Effector memory CD4-positive, alpha-beta T cell (primary cell): ENCODE results near the gene PIEZO2.

Experiments used
- DNase-seq, 3 donors: peaks; one replicate each; pipeline ENCODE4 v3.0.0-alpha.2; 2020
- H3K27ac ChIP-seq: 2 replicates; pipeline ENCODE4 v1.7.0; 2013; ENCODE audit warnings: mild to moderate bottlenecking, low read length, moderate library complexity; ENCODE audit not compliant: insufficient read depth, poor library complexity, severe bottlenecking
- H3K27me3 ChIP-seq: replicated peaks from 2 replicates; pipeline ENCODE4 v1.7.0; 2013; ENCODE audit warnings: mild to moderate bottlenecking, low read length; ENCODE audit not compliant: insufficient read depth, control insufficient read depth, poor library complexity, severe bottlenecking
- H3K36me3 ChIP-seq: 2 replicates; pipeline ENCODE4 v1.7.0; 2013; ENCODE audit warnings: mild to moderate bottlenecking, low read length, moderate library complexity; ENCODE audit not compliant: control insufficient read depth, insufficient read depth
- H3K4me1 ChIP-seq: 2 replicates; pipeline ENCODE4 v1.7.0; 2013; ENCODE audit warnings: low read length, mild to moderate bottlenecking; ENCODE audit not compliant: control insufficient read depth, insufficient read depth, poor library complexity, severe bottlenecking
- H3K4me3 ChIP-seq: 2 replicates; pipeline ENCODE4 v1.7.0; 2013; ENCODE audit warnings: low read length, low read depth, mild to moderate bottlenecking; ENCODE audit not compliant: insufficient read depth, poor library complexity, severe bottlenecking
- H3K9me3 ChIP-seq: 2 replicates; pipeline ENCODE4 v1.7.0; 2013; ENCODE audit warnings: mild to moderate bottlenecking, low read length, moderate library complexity; ENCODE audit not compliant: control insufficient read depth

The PIEZO2 gene

GRCh38 chr18:10745219-10745618, 404.1 kb downstream of the PIEZO2 start:
- no peak overlapping the region for H3K4me3 ChIP-seq
- H3K9me3 ChIP-seq: no peaks in the 10 kb centered on the region
- no peaks in the 10 kb centered on the region for H3K27me3 ChIP-seq
- H3K27ac ChIP-seq: no peak overlapping the region
- H3K4me1 ChIP-seq: no peaks in the 10 kb centered on the region
- no peaks in the 10 kb centered on the region for H3K36me3 ChIP-seq
- DNase-seq: no peak

- H3K4me1 ChIP-seq: no peaks in the 10 kb centered on the region
- H3K27ac ChIP-seq: no peak overlapping the region
- no peaks in the 10 kb centered on the region for H3K9me3 ChIP-seq
- H3K4me3 ChIP-seq: no peak overlapping the region
- no peak for DNase-seq
- H3K36me3 ChIP-seq: no peaks in the 10 kb centered on the region
- H3K27me3 ChIP-seq: no peaks in the 10 kb centered on the region
These were observed 405.6 kb downstream of the PIEZO2 start for GRCh38 chr18:10743766-10744165.

GRCh38 chr18:10739152-10739551, 410.2 kb downstream of the PIEZO2 start:
- Histone ChIP-seq H3K27me3 (no peaks in the 10 kb centered on the region), H3K4me3 (no peak overlapping the region), H3K9me3 (no peaks in the 10 kb centered on the region), H3K4me1 (no peaks in the 10 kb centered on the region), H3K36me3 (no peaks in the 10 kb centered on the region), H3K27ac (no peak overlapping the region)
- DNase-seq: no peak

GRCh38 chr18:10736984-10737383, 412.4 kb downstream of the PIEZO2 start:
- Histone ChIP-seq H3K4me1 (no peaks in the 10 kb centered on the region), H3K27ac (no peak overlapping the region), H3K27me3 (no peaks in the 10 kb centered on the region), H3K4me3 (no peak overlapping the region), H3K9me3 (no peaks in the 10 kb centered on the region), H3K36me3 (no peaks in the 10 kb centered on the region)
- no peak for DNase-seq

GRCh38 chr18:10732990-10733389, 416.4 kb downstream of the PIEZO2 start:
- no peaks in the 10 kb centered on the region for H3K4me1 ChIP-seq
- no peak overlapping the region for H3K4me3 ChIP-seq
- no peak overlapping the region for H3K27ac ChIP-seq
- no peak for DNase-seq
- H3K9me3 ChIP-seq: no peaks in the 10 kb centered on the region
- no peaks in the 10 kb centered on the region for H3K27me3 ChIP-seq
- H3K36me3 ChIP-seq: no peaks in the 10 kb centered on the region

GRCh38 chr18:10727477-10727876, 421.9 kb downstream of the PIEZO2 start:
- no peak for DNase-seq
- Histone ChIP-seq H3K27me3 (no peaks in the 10 kb centered on the region), H3K4me3 (no peak overlapping the region), H3K27ac (no peak overlapping the region), H3K9me3 (no peaks in the 10 kb centered on the region), H3K36me3 (no peaks in the 10 kb centered on the region), H3K4me1 (no peaks in the 10 kb centered on the region)

GRCh38 chr18:10726198-10727068, 422.9 kb downstream of the PIEZO2 start:
- H3K4me1 ChIP-seq: no peaks in the 10 kb centered on the region
- no peaks in the 10 kb centered on the region for H3K27me3 ChIP-seq
- no peak for DNase-seq
- H3K27ac ChIP-seq: no peak overlapping the region
- no peaks in the 10 kb centered on the region for H3K36me3 ChIP-seq
- no peak overlapping the region for H3K4me3 ChIP-seq
- H3K9me3 ChIP-seq: no peaks in the 10 kb centered on the region

- Histone ChIP-seq H3K27ac (no peak overlapping the region), H3K9me3 (no peaks in the 10 kb centered on the region), H3K27me3 (no peaks in the 10 kb centered on the region), H3K4me1 (no peaks in the 10 kb centered on the region), H3K4me3 (no peak overlapping the region), H3K36me3 (no peaks in the 10 kb centered on the region)
- DNase-seq: no peak
These were observed 424.7 kb downstream of the PIEZO2 start for GRCh38 chr18:10724666-10725065.

- Histone ChIP-seq H3K4me1 (no peaks in the 10 kb centered on the region), H3K27me3 (no peaks in the 10 kb centered on the region), H3K36me3 (no peaks in the 10 kb centered on the region), H3K4me3 (no peak overlapping the region), H3K9me3 (no peaks in the 10 kb centered on the region), H3K27ac (no peak overlapping the region)
- DNase-seq: no peak
These were observed 425.9 kb downstream of the PIEZO2 start for GRCh38 chr18:10723496-10723895.

GRCh38 chr18:10718809-10719208, 430.6 kb downstream of the PIEZO2 start:
- Histone ChIP-seq H3K4me1 (no peaks in the 10 kb centered on the region), H3K27me3 (no peaks in the 10 kb centered on the region), H3K9me3 (no peaks in the 10 kb centered on the region), H3K4me3 (no peak overlapping the region), H3K36me3 (no peaks in the 10 kb centered on the region), H3K27ac (no peak overlapping the region)
- DNase-seq: no peak
